Type B pancreatic cell (in vitro differentiated cells): Measurements from ENCODE around the gene CDK6. TPM values are rescaled to one million over a fixed set of nuclear protein-coding genes. Genes with fewer than 3 reads are reported as not detected.

Experiments
- DNase-seq: peaks from one replicate; pipeline ENCODE4 v3.0.0; 2021; ENCODE audit warnings: mixed read lengths; ENCODE audit not compliant: unreplicated experiment; ENCODE audit errors: extremely low spot score
- H3K27ac Mint-ChIP-seq: 2 replicates; pipeline ENCODE4 v1.8.0; 2021; ENCODE audit warnings: mild to moderate bottlenecking, mixed read lengths
- H3K27me3 Mint-ChIP-seq: 2 replicates; pipeline ENCODE4 v1.8.0; 2021; ENCODE audit warnings: mixed read lengths
- H3K36me3 Mint-ChIP-seq: 2 replicates; pipeline ENCODE4 v1.8.0; 2021; ENCODE audit warnings: mixed read lengths
- H3K4me1 Mint-ChIP-seq: one replicate; pipeline ENCODE4 v1.8.0; 2021; ENCODE audit warnings: mixed read lengths; ENCODE audit not compliant: unreplicated experiment
- H3K4me3 Mint-ChIP-seq: 2 replicates; pipeline ENCODE4 v1.8.0; 2021; ENCODE audit warnings: mild to moderate bottlenecking, mixed read lengths
- H3K9me3 Mint-ChIP-seq: 2 replicates; pipeline ENCODE4 v1.8.0; 2021; ENCODE audit warnings: mixed read lengths
- total RNA-seq: library from RNA; stranded (reverse); gene quantifications from 2 replicates; pipeline ENCODE4 v1.2.1, GENCODE V29; 2021; ENCODE audit warnings: low replicate concordance
- TF ChIP-seq, protein P1 (sequence below): fragments of 200-600 bp; sonication (generic); conservative IDR thresholded peaks from 2 replicates; pipeline ENCODE4 v1.5.0; 2021; ENCODE audit warnings: antibody characterized with exemption, mild to moderate bottlenecking

CDK6 gene
- total RNA-seq, 1 donor from 2014 or later, result 68.5 TPM

DNA sequence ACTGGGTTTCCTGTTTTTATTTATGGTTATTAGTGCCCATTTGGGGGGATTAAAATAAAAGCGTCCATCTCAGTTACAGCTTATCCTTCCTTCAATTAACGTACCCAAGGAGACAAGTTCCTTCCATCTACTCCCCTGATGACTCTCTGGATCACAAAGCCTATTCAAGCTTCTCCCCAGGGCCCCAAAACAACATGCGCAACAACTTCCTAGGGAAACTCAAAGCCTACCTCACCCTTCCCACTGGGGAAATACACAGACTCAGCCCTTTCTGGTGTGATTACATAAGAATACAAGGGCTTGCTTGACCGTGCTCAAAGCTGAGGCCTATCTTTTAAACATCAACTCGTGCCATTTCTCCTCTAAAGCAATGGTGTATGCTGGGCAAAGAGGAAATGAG lies 112.4 kb downstream of the CDK6 start:
- H3K4me3 Mint-ChIP-seq, result no peak overlapping the region
- H3K27ac Mint-ChIP-seq, result peak overlapping the region; percentile 7
- TF ChIP-seq, protein P1, sequence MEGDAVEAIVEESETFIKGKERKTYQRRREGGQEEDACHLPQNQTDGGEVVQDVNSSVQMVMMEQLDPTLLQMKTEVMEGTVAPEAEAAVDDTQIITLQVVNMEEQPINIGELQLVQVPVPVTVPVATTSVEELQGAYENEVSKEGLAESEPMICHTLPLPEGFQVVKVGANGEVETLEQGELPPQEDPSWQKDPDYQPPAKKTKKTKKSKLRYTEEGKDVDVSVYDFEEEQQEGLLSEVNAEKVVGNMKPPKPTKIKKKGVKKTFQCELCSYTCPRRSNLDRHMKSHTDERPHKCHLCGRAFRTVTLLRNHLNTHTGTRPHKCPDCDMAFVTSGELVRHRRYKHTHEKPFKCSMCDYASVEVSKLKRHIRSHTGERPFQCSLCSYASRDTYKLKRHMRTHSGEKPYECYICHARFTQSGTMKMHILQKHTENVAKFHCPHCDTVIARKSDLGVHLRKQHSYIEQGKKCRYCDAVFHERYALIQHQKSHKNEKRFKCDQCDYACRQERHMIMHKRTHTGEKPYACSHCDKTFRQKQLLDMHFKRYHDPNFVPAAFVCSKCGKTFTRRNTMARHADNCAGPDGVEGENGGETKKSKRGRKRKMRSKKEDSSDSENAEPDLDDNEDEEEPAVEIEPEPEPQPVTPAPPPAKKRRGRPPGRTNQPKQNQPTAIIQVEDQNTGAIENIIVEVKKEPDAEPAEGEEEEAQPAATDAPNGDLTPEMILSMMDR, result no peak
- H3K9me3 Mint-ChIP-seq, result no peaks in the 10 kb centered on the region
- H3K4me1 Mint-ChIP-seq, result peaks cover 15% of the 10 kb centered on the region
- H3K27me3 Mint-ChIP-seq, result no peaks in the 10 kb centered on the region
- H3K36me3 Mint-ChIP-seq, result peaks cover 19% of the 10 kb centered on the region
- DNase-seq, result no peak

DNA sequence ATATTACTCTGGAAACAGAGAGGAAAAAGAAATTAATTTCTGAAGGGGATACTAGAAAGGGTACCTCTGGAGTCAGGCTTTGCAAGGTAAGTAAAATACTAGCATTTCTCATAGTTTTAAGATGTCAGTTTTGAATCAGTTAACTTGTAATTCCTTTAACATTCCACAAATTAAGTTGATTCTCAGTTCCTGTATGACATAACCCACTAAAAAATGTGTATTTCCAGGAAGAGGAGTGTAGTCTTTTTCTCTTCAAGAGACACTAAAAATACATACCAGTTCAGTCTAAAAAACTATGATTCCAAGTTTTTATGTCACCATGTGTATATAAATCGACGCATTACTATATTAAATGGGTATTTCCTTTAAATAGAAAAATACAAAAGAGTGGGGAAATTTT lies 113.2 kb downstream of the CDK6 start:
- TF ChIP-seq, protein P1, result no peak
- Mint-ChIP-seq H3K9me3 (no peaks in the 10 kb centered on the region), H3K27ac (no peak overlapping the region), H3K36me3 (peaks cover 25% of the 10 kb centered on the region), H3K4me1 (peaks cover 15% of the 10 kb centered on the region), H3K27me3 (no peaks in the 10 kb centered on the region), H3K4me3 (no peak overlapping the region)
- DNase-seq, result no peak

DNA sequence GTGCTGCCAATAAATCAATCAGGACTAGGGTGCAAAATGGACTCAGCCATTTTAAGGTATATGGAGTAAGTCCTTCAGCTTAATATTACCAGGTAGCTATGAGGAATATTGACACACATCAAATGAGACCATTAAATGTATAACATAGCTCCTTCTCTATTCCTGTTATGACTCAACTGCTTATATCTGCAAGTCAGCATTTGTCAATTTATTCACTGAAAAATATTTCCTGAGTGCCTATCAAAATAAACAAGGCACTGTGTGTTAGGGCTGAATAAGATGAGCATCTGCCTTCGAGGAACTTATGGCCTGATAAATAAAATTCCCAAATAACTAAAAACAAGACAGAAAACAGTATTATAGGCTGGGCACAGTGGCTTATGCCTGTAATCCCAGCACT lies 113.8 kb downstream of the CDK6 start:
- Mint-ChIP-seq H3K27ac (no peak overlapping the region), H3K9me3 (no peaks in the 10 kb centered on the region), H3K36me3 (peaks cover 25% of the 10 kb centered on the region), H3K27me3 (no peaks in the 10 kb centered on the region), H3K4me3 (no peak overlapping the region), H3K4me1 (peaks cover 14% of the 10 kb centered on the region)
- TF ChIP-seq, protein P1, result no peak
- no peak for DNase-seq

DNA sequence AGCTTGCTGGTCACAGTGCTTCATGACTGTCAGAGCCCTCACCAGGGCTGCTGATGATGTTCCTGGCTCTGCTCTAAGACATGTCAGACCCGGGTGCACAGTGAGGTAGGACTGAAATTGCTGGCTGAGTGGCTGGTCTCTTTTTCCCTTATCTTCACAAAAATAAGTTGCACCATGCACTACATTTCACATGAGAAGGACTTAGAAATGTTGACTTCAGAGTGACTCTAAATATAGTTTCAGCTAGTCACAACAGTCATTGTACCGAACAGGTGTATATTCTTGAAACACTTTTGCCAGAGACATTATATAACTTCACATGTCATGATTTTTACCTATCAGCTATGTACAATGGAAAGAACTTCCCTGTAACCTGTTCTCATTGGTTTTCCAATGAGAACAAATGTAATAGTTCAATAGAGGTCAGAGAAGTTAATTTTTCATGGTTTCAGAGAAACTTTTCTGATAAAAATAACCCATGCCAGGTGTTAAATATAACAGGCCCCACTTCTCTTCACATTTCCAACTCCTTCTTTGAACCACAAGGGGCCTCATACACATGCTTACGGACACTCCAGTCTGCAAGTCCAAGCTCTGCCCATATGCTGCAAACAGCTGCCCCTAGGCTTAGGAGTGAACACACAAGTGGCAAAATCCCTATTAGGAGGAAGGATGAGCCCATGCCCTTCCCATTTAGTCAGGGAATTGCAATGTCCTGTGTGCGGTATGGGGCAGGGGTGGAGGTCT lies 115.6 kb downstream of the CDK6 start:
- TF ChIP-seq, protein P1, result no peak
- no peak for DNase-seq
- H3K27ac Mint-ChIP-seq, result no peak overlapping the region
- peaks cover 25% of the 10 kb centered on the region for H3K36me3 Mint-ChIP-seq
- H3K27me3 Mint-ChIP-seq, result no peaks in the 10 kb centered on the region
- peaks cover 11% of the 10 kb centered on the region for H3K4me1 Mint-ChIP-seq
- no peak overlapping the region for H3K4me3 Mint-ChIP-seq
- H3K9me3 Mint-ChIP-seq, result no peaks in the 10 kb centered on the region

DNA sequence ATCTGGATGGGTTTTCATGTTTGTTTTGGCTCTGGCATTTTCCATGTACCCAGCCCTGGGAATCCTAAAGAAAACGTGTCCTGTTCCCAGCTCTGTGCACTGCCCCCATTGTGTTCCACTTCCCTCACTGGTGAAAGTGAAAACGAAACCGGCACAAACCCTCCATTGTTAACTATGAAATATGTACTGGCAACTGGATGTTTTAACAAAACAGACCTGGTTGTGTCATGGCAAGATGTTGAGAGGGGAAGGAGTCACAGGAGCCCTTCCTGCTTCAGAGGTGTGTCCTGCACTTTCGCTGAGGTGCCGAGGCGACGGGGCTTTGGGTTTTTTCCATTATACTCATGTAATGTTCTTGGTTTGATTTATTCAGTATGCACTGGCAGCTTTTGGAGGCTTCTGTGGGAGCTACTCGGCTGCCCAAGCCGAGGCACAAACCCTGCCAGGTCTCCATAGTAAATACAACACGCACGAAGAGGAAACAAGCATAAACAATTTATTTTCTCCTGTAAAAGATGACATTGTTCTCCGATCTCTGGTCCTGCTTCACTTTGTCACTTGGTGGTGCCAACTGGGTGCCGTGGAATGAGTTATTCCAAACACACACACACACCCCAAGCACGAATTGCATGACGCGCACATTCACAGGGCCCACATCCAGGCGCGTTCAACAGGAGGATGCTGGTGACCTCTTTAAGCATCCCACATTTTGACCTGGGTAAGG lies 118.2 kb downstream of the CDK6 start:
- no peaks in the 10 kb centered on the region for H3K4me1 Mint-ChIP-seq

More for the DNA sequence above, 118.2 kb downstream of the CDK6 start:
- H3K27ac Mint-ChIP-seq, result no peak overlapping the region
- no peaks in the 10 kb centered on the region for H3K9me3 Mint-ChIP-seq
- H3K27me3 Mint-ChIP-seq, result no peaks in the 10 kb centered on the region
- no peak overlapping the region for H3K4me3 Mint-ChIP-seq
- H3K36me3 Mint-ChIP-seq, result peaks cover 13% of the 10 kb centered on the region
- DNase-seq, result no peak
- TF ChIP-seq, protein P1, result no peak
